Naive thymus-derived CD4-positive, alpha-beta T cell (primary cell): ENCODE results near the gene SLAMF9. TPM values are rescaled to one million over a fixed set of nuclear protein-coding genes. Genes with fewer than 3 reads are reported as not detected.

Experiments used
- ATAC-seq: fragments of 150-1000 bp; cut with Tn5 transposase; 2 replicates; pipeline ENCODE4 v1.10.0; 2021; ENCODE audit warnings: mild to moderate bottlenecking, moderate library complexity
- CTCF ChIA-PET: fragments of 350-600 bp; sonication (Branson Sonifier 250); formaldehyde crosslinking; loops from one replicate; lab custom pipeline; 2021; ENCODE audit warnings: antibody characterized with exemption; lab: Charles Lee
- POLR2A ChIA-PET: fragments of 350-600 bp; sonication (Branson Sonifier 250); formaldehyde crosslinking; loops from one replicate; lab custom pipeline; 2021; ENCODE audit warnings: antibody characterized with exemption, inconsistent platforms; lab: Charles Lee
- DNase-seq, 9 donors: peaks; one replicate each; pipeline versions ENCODE4 v3.0.0 to v3.0.0-alpha.2; 2020 to 2022; ENCODE audit warnings: mixed read lengths in 1 of 9
- H3K27ac ChIP-seq: one replicate; pipeline ENCODE4 v1.7.0; 2013; ENCODE audit warnings: mild to moderate bottlenecking, low read depth, low read length, moderate library complexity
- H3K27me3 ChIP-seq, 2 donors: one replicate each; pipeline ENCODE4 v1.7.0; 2013; ENCODE audit warnings: low read length in 2 of 2, mild to moderate bottlenecking in 2 of 2, moderate library complexity in 2 of 2; ENCODE audit not compliant: control insufficient read depth in 2 of 2, insufficient read depth in 2 of 2
- H3K36me3 ChIP-seq, 3 experiments: 1 replicate in 2 of 3; 2 replicates in 1 of 3; pipeline ENCODE4 v1.7.0; 2013; ENCODE audit warnings: low read length in 3 of 3, mild to moderate bottlenecking in 3 of 3, moderate library complexity in 1 of 3; ENCODE audit not compliant: insufficient read depth in 3 of 3, control insufficient read depth in 2 of 3
- H3K4me1 ChIP-seq, 2 donors: one replicate each; pipeline ENCODE4 v1.7.0; 2013; ENCODE audit warnings: low read length in 2 of 2, mild to moderate bottlenecking in 2 of 2, moderate library complexity in 1 of 2; ENCODE audit not compliant: control insufficient read depth in 2 of 2, insufficient read depth in 2 of 2
- H3K4me3 ChIP-seq: 2 replicates; pipeline ENCODE4 v1.7.0; 2013; ENCODE audit warnings: mild to moderate bottlenecking, low read length
- H3K9me3 ChIP-seq, 3 experiments: 1 replicate in 2 of 3; 2 replicates in 1 of 3; pipeline ENCODE4 v1.7.0; 2013; ENCODE audit warnings: low read length in 3 of 3; ENCODE audit not compliant: control insufficient read depth in 2 of 3
- H3K27ac Mint-ChIP-seq, 9 donors: one replicate each; pipeline ENCODE4 v1.8.0; 2020 to 2022; ENCODE audit warnings: mixed read lengths in 9 of 9, mild to moderate bottlenecking in 8 of 9, moderate library complexity in 5 of 9, inconsistent platforms in 2 of 9
- H3K27me3 Mint-ChIP-seq, 5 donors: one replicate each; pipeline ENCODE4 v1.8.0; 2021 to 2022; ENCODE audit warnings: mixed read lengths in 5 of 5, mild to moderate bottlenecking in 1 of 5
- H3K36me3 Mint-ChIP-seq, 5 donors: one replicate each; pipeline ENCODE4 v1.8.0; 2020 to 2022; ENCODE audit warnings: mixed read lengths in 5 of 5, mild to moderate bottlenecking in 3 of 5, inconsistent platforms in 1 of 5
- H3K4me1 Mint-ChIP-seq, 7 donors: one replicate each; pipeline ENCODE4 v1.8.0; 2020 to 2022; ENCODE audit warnings: mixed read lengths in 7 of 7, mild to moderate bottlenecking in 3 of 7, inconsistent platforms in 1 of 7
- H3K4me3 Mint-ChIP-seq, 10 donors: one replicate each; pipeline ENCODE4 v1.8.0; 2020 to 2022; ENCODE audit warnings: mild to moderate bottlenecking in 10 of 10, mixed read lengths in 10 of 10, moderate library complexity in 6 of 10, inconsistent platforms in 2 of 10
- H3K9me3 Mint-ChIP-seq, 11 donors: one replicate each; pipeline ENCODE4 v1.8.0; 2020 to 2022; ENCODE audit warnings: mixed read lengths in 11 of 11, mild to moderate bottlenecking in 4 of 11, inconsistent platforms in 1 of 11, moderate library complexity in 1 of 11
- intact Hi-C, 2 donors: fragments of 100-400 bp; cut with micrococcal nuclease; formaldehyde crosslinking; loops; one replicate each; pipeline ENCODE4 v1.15.1; 2023
- polyA plus RNA-seq, 2 donors: library from polyadenylated mRNA; unstranded; fragments of 300-500 nt; fragmentation: Illumina TruSeq; gene quantifications; one replicate each; pipeline ENCODE4 v1.2.3, GENCODE V29; 2021
- total RNA-seq, 6 experiments: library from RNA in 5 of 6; stranded (reverse) in 5 of 6; gene quantifications; 1 replicate in 5 of 6; 2 replicates in 1 of 6; pipeline ENCODE4 v1.2.3 and lab custom pipeline; 2021 to 2026

Gene SLAMF9
- total RNA-seq (not detected), polyA plus RNA-seq (not detected), total RNA-seq (lab: John Stamatoyannopoulos, UW) (not detected)

DNA sequence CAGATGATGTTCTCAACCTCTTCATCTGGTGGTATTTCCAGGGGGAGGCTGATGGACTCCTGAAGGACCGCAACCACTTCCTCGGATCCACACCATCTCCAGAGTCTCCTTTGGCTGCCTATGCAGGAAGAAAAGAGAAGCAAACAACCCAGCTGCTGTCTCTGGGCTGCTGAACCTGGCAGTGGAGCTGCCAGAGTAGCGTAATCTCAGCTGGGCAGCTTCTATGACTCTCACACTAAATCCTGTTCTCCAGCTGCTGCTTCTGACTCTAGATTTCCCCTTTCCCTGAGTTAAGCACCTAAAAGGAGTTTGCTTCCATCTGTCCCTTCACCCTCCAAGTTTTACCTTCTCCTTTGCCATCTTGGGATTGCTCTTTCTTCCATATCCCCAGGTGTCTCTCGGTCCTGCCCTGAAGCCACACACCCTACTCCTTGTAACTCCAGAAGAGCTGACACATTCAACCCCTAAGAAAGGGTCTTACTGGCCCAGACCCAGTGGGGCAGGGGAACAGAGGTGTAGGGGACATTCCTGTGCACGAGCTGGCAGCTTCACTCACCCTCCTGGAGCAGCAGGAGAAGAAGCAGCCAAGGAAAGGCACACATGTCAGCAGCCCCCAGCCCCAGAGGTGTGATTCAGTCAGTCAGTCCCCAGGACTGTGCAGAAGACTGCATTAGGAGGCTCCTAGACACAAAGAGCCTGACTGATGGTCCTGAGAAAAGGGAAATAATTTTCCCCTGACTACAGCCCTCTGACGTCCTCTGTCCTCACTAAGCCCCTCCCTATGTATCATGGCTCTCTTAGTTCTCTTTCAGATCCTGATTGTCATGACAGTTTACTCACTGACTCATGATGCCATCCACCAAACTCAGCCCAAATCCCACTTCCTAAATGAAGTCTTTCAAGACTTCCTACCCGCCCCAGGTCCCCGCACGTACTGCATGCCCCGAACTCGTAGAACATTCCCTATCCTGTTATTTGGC lies at the start of gene SLAMF9:
TSS of gene SLAMF9 (minus strand) at position 702 of the 980 bp plus-strand sequence. CDS start at position 602, 100 bp downstream.
- H3K4me1 ChIP-seq = no peaks in the 10 kb centered on the region
- Mint-ChIP-seq H3K9me3 (peaks cover 0 to 1% (median 0%) of the 10 kb centered on the region in 11 donors), H3K27me3 (peaks cover 9 to 47% (median 27%) of the 10 kb centered on the region in 5 donors), H3K4me1 (no peaks in the 10 kb centered on the region), H3K36me3 (no peaks in the 10 kb centered on the region), H3K4me3 (no peak within 1 kb of the TSS), H3K27ac (no peak within 1 kb of the TSS)
- ATAC-seq (peak; percentile 89), DNase-seq (no peak)
- no peak within 1 kb of the TSS for H3K4me3 ChIP-seq
- H3K9me3 ChIP-seq = no peaks in the 10 kb centered on the region
- ChIA-PET POLR2A (no interaction called here), CTCF (interaction anchor here (1.0 kb wide), 1 partner anchor 52 kb away, joined by 3 read pairs; no protein-coding TSS in a partner anchor)
- no peaks in the 10 kb centered on the region for H3K36me3 ChIP-seq
- H3K27ac ChIP-seq = no peak within 1 kb of the TSS
- intact Hi-C loops = no loop called here
- H3K27me3 ChIP-seq = peaks cover 0 to 3% of the 10 kb centered on the region in 2 donors

DNA sequence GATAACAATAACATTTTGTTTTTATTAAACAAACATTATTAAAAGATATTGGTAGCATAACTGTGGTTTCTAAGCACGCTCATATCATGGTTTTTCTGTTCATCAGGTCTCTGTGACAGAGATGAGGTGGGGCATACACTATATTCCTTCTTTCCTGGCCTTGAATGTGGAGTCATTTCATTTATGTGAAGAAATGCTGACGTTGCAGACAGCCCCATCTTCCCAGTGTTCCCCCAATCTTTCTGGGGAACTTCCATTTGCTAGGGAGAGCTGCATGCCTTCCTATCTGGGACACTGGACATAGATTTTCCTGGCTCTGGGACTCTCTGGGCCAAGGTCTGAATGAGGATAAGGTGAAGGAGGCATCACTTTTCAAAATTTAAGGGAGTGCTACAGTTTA lies 47.4 kb upstream of the SLAMF9 start:
- POLR2A ChIA-PET = no interaction called here
- Histone ChIP-seq H3K4me1 (no peaks in the 10 kb centered on the region), H3K27ac (no peak overlapping the region), H3K9me3 (no peaks in the 10 kb centered on the region), H3K4me3 (no peak overlapping the region), H3K27me3 (no peaks in the 10 kb centered on the region), H3K36me3 (no peaks in the 10 kb centered on the region)
- Mint-ChIP-seq H3K4me3 (no peak overlapping the region), H3K27ac (no peak overlapping the region), H3K9me3 (no peaks in the 10 kb centered on the region), H3K4me1 (no peaks in the 10 kb centered on the region), H3K36me3 (no peaks in the 10 kb centered on the region), H3K27me3 (peaks cover 0 to 36% (median 8%) of the 10 kb centered on the region in 5 donors)
- no peak for DNase-seq
- CTCF ChIA-PET = interaction anchor here (0.8 to 1.2 kb wide), 2 partner anchors 18 to 109 kb away, joined by 3 to 5 read pairs; no protein-coding TSS in a partner anchor
- ATAC-seq = no peak
- intact Hi-C loops = loop anchor here in 1 of 2 donors (10.0 kb wide), 1 partner anchor 837 kb away; no protein-coding TSS in a partner anchor

DNA sequence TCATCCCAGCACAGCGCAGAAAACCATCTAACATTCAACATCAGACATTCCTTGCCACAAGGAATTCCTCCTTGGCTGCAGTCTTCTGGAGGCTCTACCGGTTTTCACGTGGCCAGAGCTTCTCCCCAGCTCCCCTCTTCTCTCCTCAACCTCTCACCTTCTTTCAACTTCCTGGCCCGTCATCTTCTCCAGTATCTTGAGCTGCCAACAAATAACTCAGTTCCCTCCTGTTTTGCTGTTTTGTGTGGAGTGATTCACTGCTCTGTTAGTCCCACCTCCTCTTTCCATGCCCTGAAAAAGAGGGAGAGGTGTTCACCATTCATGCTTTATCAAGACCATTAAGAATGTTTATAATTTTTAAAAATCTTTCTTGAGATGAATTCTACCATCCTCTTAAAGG lies 45.2 kb upstream of the SLAMF9 start:
- Histone ChIP-seq H3K9me3 (no peaks in the 10 kb centered on the region), H3K4me3 (no peak overlapping the region), H3K4me1 (no peaks in the 10 kb centered on the region), H3K36me3 (no peaks in the 10 kb centered on the region), H3K27me3 (no peaks in the 10 kb centered on the region), H3K27ac (no peak overlapping the region)
- Mint-ChIP-seq H3K36me3 (no peaks in the 10 kb centered on the region), H3K27me3 (peaks cover 0 to 56% (median 12%) of the 10 kb centered on the region in 5 donors), H3K9me3 (no peaks in the 10 kb centered on the region), H3K4me1 (no peaks in the 10 kb centered on the region), H3K27ac (no peak overlapping the region), H3K4me3 (no peak overlapping the region)
- intact Hi-C loops = no loop called here
- ATAC-seq = no peak
- DNase-seq = no peak
- ChIA-PET POLR2A (interaction anchor here (0.6 kb wide), 1 partner anchor 256 kb away, joined by 3 read pairs; no protein-coding TSS in a partner anchor), CTCF (no interaction called here)

- no peaks in the 10 kb centered on the region for H3K4me1 ChIP-seq
- POLR2A ChIA-PET = no interaction called here
- Mint-ChIP-seq H3K36me3 (no peaks in the 10 kb centered on the region), H3K9me3 (no peaks in the 10 kb centered on the region), H3K27ac (no peak overlapping the region), H3K27me3 (peaks cover 0 to 60% (median 12%) of the 10 kb centered on the region in 5 donors), H3K4me1 (peaks cover 0 to 3% (median 2%) of the 10 kb centered on the region in 7 donors), H3K4me3 (no peak overlapping the region)
- H3K9me3 ChIP-seq = no peaks in the 10 kb centered on the region
- no peak overlapping the region for H3K27ac ChIP-seq
- DNase-seq (no peak), ATAC-seq (no peak)
- no peaks in the 10 kb centered on the region for H3K36me3 ChIP-seq
- CTCF ChIA-PET = no interaction called here
- H3K4me3 ChIP-seq = no peak overlapping the region
- intact Hi-C loops = no loop called here
- H3K27me3 ChIP-seq = no peaks in the 10 kb centered on the region
Observed at GRCh38 chr1:159996653-159997052, 42.6 kb upstream of the SLAMF9 start.

GRCh38 chr1:159994896-159995295 lies 40.9 kb upstream of the SLAMF9 start:
- ChIA-PET POLR2A (no interaction called here), CTCF (no interaction called here)
- H3K9me3 Mint-ChIP-seq = no peaks in the 10 kb centered on the region
- intact Hi-C loops = no loop called here
- H3K4me1 Mint-ChIP-seq = peaks cover 0 to 8% (median 7%) of the 10 kb centered on the region in 7 donors
- Histone ChIP-seq H3K36me3 (no peaks in the 10 kb centered on the region), H3K27me3 (no peaks in the 10 kb centered on the region), H3K27ac (no peak overlapping the region), H3K9me3 (no peaks in the 10 kb centered on the region), H3K4me1 (no peaks in the 10 kb centered on the region), H3K4me3 (no peak overlapping the region)
- DNase-seq (no peak), ATAC-seq (no peak)
- H3K4me3 Mint-ChIP-seq = no peak overlapping the region
- H3K36me3 Mint-ChIP-seq = no peaks in the 10 kb centered on the region
- H3K27ac Mint-ChIP-seq = no peak overlapping the region
- H3K27me3 Mint-ChIP-seq = peaks cover 4 to 51% (median 15%) of the 10 kb centered on the region in 5 donors

DNA sequence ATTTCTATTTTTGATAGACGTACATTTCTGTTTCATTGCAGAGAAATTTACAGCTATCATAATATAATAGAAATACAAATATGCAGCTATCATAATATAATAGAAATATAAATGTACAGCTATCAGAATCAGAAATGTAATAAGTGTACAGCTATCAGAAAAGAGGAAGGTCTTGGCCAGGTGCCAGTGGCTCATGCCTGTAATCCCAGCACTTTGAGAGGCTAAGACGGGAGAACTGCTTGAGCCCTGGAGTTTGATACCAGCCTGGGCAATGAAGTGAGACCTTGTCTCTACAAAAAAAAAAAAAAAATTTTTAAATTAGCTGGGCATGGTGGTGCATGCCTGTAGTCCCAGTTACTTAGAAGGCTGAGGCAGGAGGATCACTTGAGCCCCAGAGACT lies 39.9 kb upstream of the SLAMF9 start:
- H3K4me1 ChIP-seq = no peaks in the 10 kb centered on the region
- no peak overlapping the region for H3K27ac ChIP-seq
- no peaks in the 10 kb centered on the region for H3K27me3 ChIP-seq
- DNase-seq (no peak), ATAC-seq (no peak)
- Mint-ChIP-seq H3K36me3 (no peaks in the 10 kb centered on the region), H3K27me3 (peaks cover 4 to 50% (median 14%) of the 10 kb centered on the region in 5 donors), H3K27ac (no peak overlapping the region), H3K4me3 (no peak overlapping the region), H3K9me3 (no peaks in the 10 kb centered on the region), H3K4me1 (peaks cover 0 to 8% (median 7%) of the 10 kb centered on the region in 7 donors)
- POLR2A ChIA-PET = interaction anchor here (0.5 kb wide), 1 partner anchor 175 kb away, joined by 3 read pairs; no protein-coding TSS in a partner anchor
- intact Hi-C loops = no loop called here
- H3K4me3 ChIP-seq = no peak overlapping the region
- H3K9me3 ChIP-seq = no peaks in the 10 kb centered on the region
- no peaks in the 10 kb centered on the region for H3K36me3 ChIP-seq
- CTCF ChIA-PET = interaction anchor here (1.1 kb wide), 1 partner anchor 13 kb away, joined by 4 read pairs; no protein-coding TSS in a partner anchor
